HPDE6-E6E7 (cell line): Measurements from ENCODE around the gene TMC2.
A peak's percentile ranks its signal among the peaks of the same experiment; 100 is the strongest.
"Not testable (repeated sequence)": the region's sequence is repeated elsewhere in the genome, so short reads cannot be mapped to it uniquely, and the experiment has no call there.

Source experiments
- DNase-seq: peaks from one replicate; pipeline ENCODE4 v3.0.0; 2011; ENCODE audit warnings: missing footprints; ENCODE audit errors: extremely low spot score

The TMC2 gene

GRCh38 chr20:2536560-2536986 lies at the start of gene TMC2:
Gene TMC2 (plus strand): TSS chr20:2536573. CDS start chr20:2536622, 49 bp downstream.
- DNase-seq: no peak

- DNase-seq: not testable (repeated sequence)
These were observed 33.5 kb upstream of the TMC2 start for GRCh38 chr20:2502808-2503384.

GRCh38 chr20:2504803-2505202 lies 31.6 kb upstream of the TMC2 start:
- DNase-seq: not testable (repeated sequence)

DNA sequence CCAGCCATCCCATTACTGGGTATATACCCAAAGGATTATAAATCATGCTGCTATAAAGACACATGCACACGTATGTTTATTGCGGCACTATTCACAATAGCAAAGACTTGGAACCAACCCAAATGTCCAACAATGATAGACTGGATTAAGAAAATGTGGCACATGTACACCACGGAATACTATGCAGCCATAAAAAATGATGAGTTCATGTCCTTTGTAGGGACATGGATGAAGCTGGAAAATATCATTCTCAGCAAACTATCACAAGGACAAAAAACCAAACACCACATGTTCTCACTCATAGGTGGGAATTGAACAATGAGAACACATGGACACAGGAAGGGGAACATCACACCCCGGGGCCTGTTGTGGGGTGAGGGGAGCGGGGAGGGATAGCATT lies 29.9 kb upstream of the TMC2 start:
- not testable (repeated sequence) for DNase-seq

- no peak for DNase-seq
These were observed 28.9 kb upstream of the TMC2 start for GRCh38 chr20:2507464-2507863.

DNA sequence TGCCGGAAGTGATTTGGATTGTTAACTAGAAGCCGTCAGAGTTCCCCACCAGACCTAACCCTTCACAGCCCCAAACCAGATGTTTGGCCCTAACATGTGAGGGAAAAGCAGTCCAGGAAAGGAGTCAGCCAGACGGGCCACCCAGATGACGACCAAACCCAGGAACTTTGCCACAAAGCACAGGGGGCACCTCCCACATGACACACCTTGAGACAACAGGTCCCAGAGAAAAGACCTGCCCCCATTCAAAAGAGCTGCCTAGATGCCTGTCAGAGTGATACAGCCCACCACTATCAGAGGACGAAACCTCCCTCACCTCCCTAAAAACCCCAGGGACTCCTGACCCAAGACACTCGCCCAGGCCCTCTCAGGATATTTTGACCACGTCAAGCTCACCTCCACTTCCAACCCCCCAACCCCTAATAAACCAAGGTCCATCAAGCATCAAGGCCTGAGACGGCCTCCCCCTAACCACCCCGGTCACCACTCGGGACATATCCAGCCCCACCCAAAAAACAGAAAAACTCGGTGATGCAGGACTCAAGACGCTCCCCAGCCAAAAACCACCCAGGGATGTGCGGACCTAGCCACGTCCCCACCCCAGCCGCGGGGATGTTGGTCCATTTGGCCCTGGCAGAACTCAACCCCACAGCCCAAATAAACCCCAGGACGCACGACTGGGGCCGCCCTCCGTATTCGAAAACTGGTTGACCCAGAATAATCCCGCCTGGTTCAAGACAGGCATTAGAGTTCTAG lies 28.3 kb upstream of the TMC2 start:
- peak; percentile 49 for DNase-seq

DNA sequence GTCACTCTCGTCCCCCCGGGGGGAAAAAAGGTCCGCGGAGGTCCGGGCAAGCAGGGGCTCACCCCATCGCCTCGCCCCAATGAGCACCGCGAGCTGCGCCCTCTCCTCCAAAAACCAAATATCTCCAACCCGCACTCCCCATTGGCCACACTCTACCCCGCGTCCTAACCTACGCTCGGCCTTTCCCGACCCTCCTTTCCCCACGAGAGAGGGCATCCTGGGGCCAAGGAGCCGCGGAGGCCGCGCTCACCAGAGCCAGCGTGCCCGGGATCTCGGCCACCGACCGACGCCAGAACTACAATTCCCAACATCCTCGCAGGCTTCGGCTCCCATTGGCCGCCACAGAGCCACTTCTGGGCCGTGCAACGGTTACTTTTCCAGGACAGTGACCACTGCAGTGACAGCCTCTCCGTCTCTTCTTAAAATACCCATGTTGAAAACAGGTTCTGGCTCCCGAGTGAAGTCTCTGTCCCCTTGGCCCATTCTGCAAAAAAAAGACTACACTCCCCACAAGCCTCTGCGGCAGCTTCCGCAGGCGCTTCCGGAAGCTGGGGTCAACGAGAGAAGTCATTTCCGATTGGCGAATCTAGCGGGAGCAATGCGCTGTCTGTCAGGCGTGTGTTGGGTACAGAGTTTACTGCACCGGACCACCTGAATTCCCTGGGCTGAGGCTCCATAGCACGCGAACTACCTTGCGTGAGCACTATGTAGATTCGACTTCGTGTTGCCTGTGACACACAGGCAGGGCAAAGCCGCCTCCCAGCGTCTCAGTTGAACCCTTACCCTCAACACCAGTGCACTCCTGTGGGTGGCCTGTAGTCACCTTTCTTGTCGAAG lies 27.5 kb upstream of the TMC2 start, which contains the start of gene ZNF343:
TSS of gene ZNF343 (minus strand) at position 285 of the 837 bp plus-strand sequence. CDS start 15,020 bp downstream, outside the sequence.
- peak; percentile 98 for DNase-seq

GRCh38 chr20:2509468-2509781 lies 26.9 kb upstream of the TMC2 start:
- no peak for DNase-seq

GRCh38 chr20:2509794-2510193 lies 26.6 kb upstream of the TMC2 start:
- DNase-seq: no peak

DNA sequence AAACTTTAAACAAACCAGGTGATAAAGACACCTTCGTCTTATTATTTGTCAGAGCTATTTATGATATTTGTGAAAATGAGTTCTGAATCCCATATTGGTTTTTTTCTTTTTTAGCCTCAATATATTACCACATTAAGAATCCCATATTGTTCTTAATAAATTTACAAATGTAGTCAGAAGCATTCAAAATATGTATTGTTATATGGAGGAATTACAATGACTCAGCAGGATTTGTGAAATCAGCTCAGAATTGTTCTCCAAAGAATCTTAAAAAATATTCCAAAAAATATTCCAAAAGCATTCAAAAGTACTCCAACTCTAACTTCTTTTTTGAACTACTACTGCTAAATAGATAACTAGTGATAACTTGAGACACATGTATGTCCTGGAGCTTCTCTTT lies 21.2 kb upstream of the TMC2 start:
- DNase-seq: no peak

DNA sequence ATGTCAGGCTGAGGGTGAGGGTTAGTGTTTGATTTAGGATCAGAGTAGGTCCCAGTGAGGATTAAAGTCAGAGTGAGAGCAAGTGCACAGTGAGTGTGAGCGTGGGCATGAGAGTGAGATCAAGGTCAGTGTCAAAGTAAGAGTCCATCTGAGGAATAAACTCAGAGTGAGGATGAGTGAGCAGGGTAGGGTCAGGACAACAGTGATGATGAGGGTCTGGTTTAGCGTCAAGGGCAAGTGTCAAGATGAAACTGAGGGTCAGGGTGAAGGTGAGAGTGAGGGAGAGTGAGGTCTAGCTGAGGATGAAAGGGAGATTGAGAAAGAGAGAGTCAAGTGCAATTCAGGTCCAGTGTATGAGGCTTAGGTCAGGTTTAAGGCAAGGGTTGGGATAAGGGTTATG lies 20.0 kb upstream of the TMC2 start:
- no peak for DNase-seq

DNA sequence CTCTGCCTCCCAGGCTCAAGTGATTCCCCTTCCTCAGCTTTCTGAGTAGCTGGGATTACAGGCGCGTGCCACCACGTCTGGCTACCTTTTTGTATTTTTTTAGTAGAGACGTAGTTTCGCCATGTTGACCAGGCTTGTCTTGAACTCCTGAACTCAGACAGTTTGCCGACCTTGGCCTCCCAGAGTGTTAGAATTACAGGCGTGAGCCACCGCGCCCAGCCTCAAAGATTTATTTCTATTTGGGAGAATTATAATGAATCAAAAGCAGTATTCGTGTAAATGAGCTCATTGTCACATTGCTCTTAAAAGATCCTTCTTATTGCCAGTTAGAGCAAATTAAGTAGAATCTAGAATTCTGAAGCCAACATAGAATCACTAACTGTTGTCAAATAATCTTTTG lies 18.3 kb upstream of the TMC2 start:
- DNase-seq: no peak

DNA sequence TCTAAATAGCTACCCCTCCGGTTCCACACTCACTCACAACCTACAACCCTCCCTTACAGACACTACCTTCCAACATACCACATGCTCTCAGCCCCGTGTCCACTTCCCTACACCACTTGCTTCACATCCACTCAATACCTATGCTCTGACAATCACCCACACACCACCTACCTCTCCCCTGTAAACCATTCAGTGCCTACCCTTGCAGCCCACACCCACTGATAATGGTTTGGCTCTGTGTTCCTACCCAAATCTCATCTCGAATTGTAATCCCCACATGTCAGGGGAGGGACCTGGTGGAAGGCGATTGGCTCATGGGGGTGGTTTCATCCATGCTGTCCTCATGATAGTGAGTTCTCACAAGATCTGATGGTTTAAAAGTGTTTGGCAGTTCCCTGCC lies 17.8 kb upstream of the TMC2 start:
- DNase-seq: no peak

DNA sequence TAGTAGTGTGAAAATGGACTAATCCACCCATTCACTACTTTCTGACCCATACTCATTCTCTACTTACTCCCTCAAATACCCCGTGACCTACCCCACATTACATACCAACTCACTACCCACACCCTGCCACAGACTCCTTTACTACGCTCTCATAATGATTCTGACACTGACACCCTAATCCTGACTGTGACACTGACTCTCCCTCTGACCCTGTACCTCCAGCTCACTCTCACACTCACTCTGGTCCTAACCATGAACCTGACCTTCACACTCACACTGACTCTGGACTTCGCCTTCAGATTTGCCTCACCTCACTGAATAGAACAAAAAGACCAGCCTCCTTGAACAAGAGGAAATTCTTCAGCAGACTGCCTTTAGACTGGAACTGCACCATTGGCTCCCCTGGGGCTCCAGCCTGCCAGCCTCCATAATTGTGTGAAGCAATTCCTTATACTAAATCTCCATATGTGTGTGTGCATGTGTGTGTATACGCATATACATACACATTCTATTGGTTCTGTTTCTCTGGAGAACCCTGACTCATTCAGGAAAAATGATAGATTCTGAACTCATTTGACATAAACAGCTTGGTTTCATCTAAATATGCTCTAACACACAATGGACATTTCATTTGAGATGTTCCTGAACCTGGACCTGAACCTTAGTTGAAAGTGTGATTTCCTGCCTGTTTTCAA lies 17.1 kb upstream of the TMC2 start:
- DNase-seq: no peak

GRCh38 chr20:2520617-2521016 lies 15.8 kb upstream of the TMC2 start:
- no peak for DNase-seq

- no peak for DNase-seq
These were observed 14.7 kb upstream of the TMC2 start for GRCh38 chr20:2521369-2522305.

DNA sequence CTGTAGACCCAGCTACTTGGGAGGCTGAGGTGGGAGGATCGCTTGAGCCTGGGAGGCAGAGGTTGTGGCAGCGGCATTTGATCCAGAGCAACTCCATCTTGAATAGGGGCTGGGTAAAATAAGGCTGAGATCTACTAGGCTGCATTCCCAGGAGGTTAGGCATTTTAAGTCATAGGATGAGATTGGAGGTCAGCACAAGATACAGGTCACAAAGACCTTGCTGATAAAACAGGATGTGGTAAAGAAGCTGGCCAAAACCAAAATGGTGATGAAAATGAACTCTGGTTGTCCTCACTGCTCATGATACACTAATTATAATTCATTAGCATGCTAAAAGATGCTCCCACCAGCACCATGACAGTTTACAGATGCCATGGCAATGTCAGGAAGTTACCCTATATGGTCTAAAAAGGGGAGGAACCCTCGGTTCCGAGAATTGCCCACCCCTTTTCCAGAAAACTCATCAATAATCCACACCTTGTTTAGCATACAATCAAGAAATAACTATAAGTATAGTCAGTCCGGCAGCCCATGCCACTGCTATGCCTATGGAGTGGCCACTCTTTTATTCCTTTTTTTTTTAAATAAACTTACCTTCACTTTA lies 13.4 kb upstream of the TMC2 start:
- DNase-seq: not testable (repeated sequence)

DNA sequence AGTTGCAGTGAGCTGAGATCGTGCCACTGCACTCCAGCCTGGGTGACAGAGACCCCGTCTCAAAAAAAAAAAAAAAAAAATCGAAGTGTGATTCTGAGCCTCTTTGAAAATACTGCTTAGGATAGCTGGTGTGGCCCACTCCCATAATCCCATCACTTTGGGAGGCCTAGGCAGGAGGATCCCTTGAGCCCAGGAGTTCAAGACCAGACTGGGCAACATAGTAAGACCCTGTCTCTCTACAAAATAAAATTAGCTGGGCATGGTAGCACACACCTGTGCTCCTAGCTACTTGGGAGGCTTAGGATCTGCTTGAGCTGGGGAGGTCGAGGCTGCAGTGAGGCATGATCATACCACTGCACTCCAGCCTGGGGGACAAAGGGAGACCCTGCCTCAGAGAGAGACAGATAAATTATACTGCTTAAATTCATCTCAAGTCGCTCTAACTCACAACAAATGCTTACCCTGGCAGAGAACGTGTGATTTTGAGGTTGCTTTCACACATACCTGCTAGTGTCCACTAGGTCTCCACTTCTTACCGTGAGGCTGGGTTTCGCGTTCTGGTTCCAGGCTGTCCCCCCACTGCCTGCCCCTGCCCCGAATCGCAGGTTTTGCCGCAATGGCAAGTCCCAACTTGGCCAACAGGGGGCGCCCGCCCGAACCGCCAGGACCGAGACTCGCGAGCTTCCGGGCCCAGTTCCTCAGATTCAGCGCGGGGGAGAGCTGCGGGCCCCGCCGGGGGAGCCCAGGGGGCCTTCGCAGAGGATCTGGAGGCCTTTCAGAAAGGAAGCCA lies 12.3 kb upstream of the TMC2 start:
- peak; percentile 68 for DNase-seq

- DNase-seq: peak; percentile 50
These were observed 11.5 kb upstream of the TMC2 start for GRCh38 chr20:2524709-2525506.
